Stomach smooth muscle (tissue), 2 donors: ENCODE data around the gene HTR1D.
"Not testable (repeated sequence)": the region's sequence is repeated elsewhere in the genome, so short reads cannot be mapped to it uniquely, and the experiment has no call there.

Source experiments
- H3K27ac ChIP-seq: one replicate; pipeline ENCODE4 v1.7.0; 2013; ENCODE audit warnings: mild to moderate bottlenecking, low read length, inconsistent platforms
- H3K27me3 ChIP-seq, 2 donors: one replicate each; pipeline ENCODE4 v1.7.0; 2013; ENCODE audit warnings: low read length in 2 of 2; ENCODE audit not compliant: insufficient read depth in 2 of 2, control insufficient read depth in 1 of 2
- H3K36me3 ChIP-seq, 2 donors: one replicate each; pipeline ENCODE4 v1.7.0; 2013; ENCODE audit warnings: low read length in 2 of 2; ENCODE audit not compliant: control insufficient read depth in 2 of 2, insufficient read depth in 2 of 2
- H3K4me1 ChIP-seq: one replicate; pipeline ENCODE4 v1.7.0; 2013; ENCODE audit warnings: low read length; ENCODE audit not compliant: control insufficient read depth, insufficient read depth
- H3K4me3 ChIP-seq, 2 donors: one replicate each; pipeline ENCODE4 v1.7.0; 2013; ENCODE audit warnings: low read length in 2 of 2
- H3K9ac ChIP-seq, 2 donors: one replicate each; pipeline ENCODE4 v1.7.0; 2013; ENCODE audit warnings: low read length in 2 of 2, mild to moderate bottlenecking in 1 of 2
- H3K9me3 ChIP-seq, 2 donors: one replicate each; pipeline ENCODE4 v1.7.0; 2013; ENCODE audit warnings: low read length in 2 of 2; ENCODE audit not compliant: control insufficient read depth in 2 of 2
- donor health status: healthy.
- donor health status: Pancreatic carcinoma.

The HTR1D gene

GRCh38 chr1:23216771-23217420, 406 bp downstream of the HTR1D start:
- H3K27ac ChIP-seq = no peak overlapping the region
- no peaks in the 10 kb centered on the region for H3K36me3 ChIP-seq
- no peaks in the 10 kb centered on the region for H3K9me3 ChIP-seq
- peak overlapping the region in 1 of 2 donors; percentile 8 for H3K4me3 ChIP-seq
- no peak overlapping the region for H3K9ac ChIP-seq
- peaks cover 7% of the 10 kb centered on the region for H3K4me1 ChIP-seq
- H3K27me3 ChIP-seq = peaks cover 43 to 48% of the 10 kb centered on the region in 2 donors

- Histone ChIP-seq H3K9ac (no peak overlapping the region), H3K4me1 (peaks cover 7% of the 10 kb centered on the region), H3K9me3 (no peaks in the 10 kb centered on the region), H3K4me3 (no peak overlapping the region), H3K36me3 (no peaks in the 10 kb centered on the region), H3K27me3 (peaks cover 48 to 52% of the 10 kb centered on the region in 2 donors), H3K27ac (no peak overlapping the region)
Observed at GRCh38 chr1:23215751-23216449, 1.4 kb downstream of the HTR1D start.

- H3K27ac ChIP-seq = no peak overlapping the region
- H3K4me1 ChIP-seq = peaks cover 7% of the 10 kb centered on the region
- H3K4me3 ChIP-seq = no peak overlapping the region
- no peak overlapping the region for H3K9ac ChIP-seq
- H3K9me3 ChIP-seq = no peaks in the 10 kb centered on the region
- peaks cover 50 to 58% of the 10 kb centered on the region in 2 donors for H3K27me3 ChIP-seq
- H3K36me3 ChIP-seq = no peaks in the 10 kb centered on the region
Observed at GRCh38 chr1:23215291-23215690, 2.0 kb downstream of the HTR1D start.

- peaks cover 51 to 64% of the 10 kb centered on the region in 2 donors for H3K27me3 ChIP-seq
- peaks cover 7% of the 10 kb centered on the region for H3K4me1 ChIP-seq
- no peak overlapping the region for H3K27ac ChIP-seq
Observed at GRCh38 chr1:23214640-23215039, 2.7 kb downstream of the HTR1D start.

GRCh38 chr1:23211955-23212354, 5.3 kb downstream of the HTR1D start:
- peaks cover 3% of the 10 kb centered on the region for H3K4me1 ChIP-seq
- no peak overlapping the region for H3K27ac ChIP-seq
- no peak overlapping the region for H3K9ac ChIP-seq
- H3K4me3 ChIP-seq = no peak overlapping the region
- H3K36me3 ChIP-seq = no peaks in the 10 kb centered on the region
- H3K27me3 ChIP-seq = peaks cover 43 to 52% of the 10 kb centered on the region in 2 donors
- H3K9me3 ChIP-seq = no peaks in the 10 kb centered on the region

More at GRCh38 chr1:23214640-23215039, 2.7 kb downstream of the HTR1D start:
- Histone ChIP-seq H3K9ac (no peak overlapping the region), H3K9me3 (no peaks in the 10 kb centered on the region), H3K36me3 (no peaks in the 10 kb centered on the region), H3K4me3 (no peak overlapping the region)

- Histone ChIP-seq H3K9me3 (no peaks in the 10 kb centered on the region), H3K9ac (no peak overlapping the region), H3K4me1 (no peaks in the 10 kb centered on the region), H3K27ac (no peak overlapping the region), H3K4me3 (no peak overlapping the region), H3K27me3 (peaks cover 35 to 42% of the 10 kb centered on the region in 2 donors), H3K36me3 (no peaks in the 10 kb centered on the region)
Observed at GRCh38 chr1:23210963-23211362, 6.3 kb downstream of the HTR1D start.

- Histone ChIP-seq H3K9me3 (no peaks in the 10 kb centered on the region), H3K27me3 (peaks cover 30 to 36% of the 10 kb centered on the region in 2 donors), H3K4me3 (no peak overlapping the region), H3K27ac (no peak overlapping the region), H3K36me3 (no peaks in the 10 kb centered on the region), H3K4me1 (no peaks in the 10 kb centered on the region), H3K9ac (no peak overlapping the region)
Observed at GRCh38 chr1:23210351-23210785, 6.9 kb downstream of the HTR1D start.

- H3K9ac ChIP-seq = no peak overlapping the region
- H3K36me3 ChIP-seq = no peaks in the 10 kb centered on the region
- peaks cover 24 to 30% of the 10 kb centered on the region in 2 donors for H3K27me3 ChIP-seq
- no peak overlapping the region for H3K27ac ChIP-seq
- H3K4me3 ChIP-seq = no peak overlapping the region
- no peaks in the 10 kb centered on the region for H3K4me1 ChIP-seq
- no peaks in the 10 kb centered on the region for H3K9me3 ChIP-seq
Observed at GRCh38 chr1:23209770-23210169, 7.5 kb downstream of the HTR1D start.

GRCh38 chr1:23208527-23208926, 8.8 kb downstream of the HTR1D start:
- Histone ChIP-seq H3K4me3 (no peak overlapping the region), H3K36me3 (no peaks in the 10 kb centered on the region), H3K4me1 (no peaks in the 10 kb centered on the region), H3K27me3 (peaks cover 19 to 26% of the 10 kb centered on the region in 2 donors), H3K9ac (no peak overlapping the region), H3K9me3 (no peaks in the 10 kb centered on the region), H3K27ac (no peak overlapping the region)

- peaks cover 19 to 23% of the 10 kb centered on the region in 2 donors for H3K27me3 ChIP-seq
- H3K9ac ChIP-seq = not testable (repeated sequence)
Observed at GRCh38 chr1:23207733-23208132, 9.6 kb downstream of the HTR1D start.

GRCh38 chr1:23202263-23202749, 15.0 kb downstream of the HTR1D start:
- peaks cover 0 to 2% of the 10 kb centered on the region in 2 donors for H3K27me3 ChIP-seq
- H3K27ac ChIP-seq = no peak overlapping the region
- H3K9me3 ChIP-seq = no peaks in the 10 kb centered on the region
- H3K9ac ChIP-seq = no peak overlapping the region
- no peaks in the 10 kb centered on the region for H3K36me3 ChIP-seq
- H3K4me3 ChIP-seq = no peak overlapping the region
- no peaks in the 10 kb centered on the region for H3K4me1 ChIP-seq

More at GRCh38 chr1:23207733-23208132, 9.6 kb downstream of the HTR1D start:
- H3K9me3 ChIP-seq, H3K4me1 ChIP-seq, H3K36me3 ChIP-seq, H3K4me3 ChIP-seq, H3K27ac ChIP-seq: not testable (repeated sequence)
